HT1080 (cell line): ENCODE measurements around the gene NEUROG1. TPM values are rescaled to one million over a fixed set of nuclear protein-coding genes. Genes with fewer than 3 reads are reported as not detected.
"Not testable (repeated sequence)": the region's sequence is repeated elsewhere in the genome, so short reads cannot be mapped to it uniquely, and the experiment has no call there.

ENCODE experiments used
- DNase-seq: peaks from one replicate; pipeline ENCODE4 v3.0.0-alpha.2; 2015; ENCODE audit warnings: low read depth
- total RNA-seq: library from RNA; depleted of rRNA; stranded (reverse); fragments of >200 nt; shearing (Covaris generic); gene quantifications from 2 replicates; pipeline ENCODE4 v1.2.3, GENCODE V29; 2014; rRNA removed

Gene NEUROG1
- total RNA-seq, 1 experiment from 2014 or later: not detected

DNA sequence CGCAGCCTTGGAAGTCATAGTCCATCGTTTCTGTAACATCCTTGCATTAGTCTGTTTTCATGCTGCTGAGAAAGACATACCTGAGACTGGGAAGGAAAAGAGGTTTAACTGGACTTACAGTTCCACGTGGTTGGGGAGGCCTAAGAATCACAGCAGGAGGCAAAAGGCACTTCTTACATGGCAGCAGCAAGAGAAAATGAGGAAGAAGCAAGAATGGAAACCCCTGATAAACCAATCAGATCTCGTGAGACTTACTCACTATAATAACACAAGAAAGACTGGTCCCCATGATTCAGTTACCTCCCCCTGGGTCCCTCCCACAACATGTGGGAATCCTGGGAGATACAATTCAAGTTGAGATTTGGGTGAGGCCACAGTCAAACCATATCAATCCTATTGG is 40.2 kb downstream of the NEUROG1 start:
- DNase-seq: not testable (repeated sequence)

DNA sequence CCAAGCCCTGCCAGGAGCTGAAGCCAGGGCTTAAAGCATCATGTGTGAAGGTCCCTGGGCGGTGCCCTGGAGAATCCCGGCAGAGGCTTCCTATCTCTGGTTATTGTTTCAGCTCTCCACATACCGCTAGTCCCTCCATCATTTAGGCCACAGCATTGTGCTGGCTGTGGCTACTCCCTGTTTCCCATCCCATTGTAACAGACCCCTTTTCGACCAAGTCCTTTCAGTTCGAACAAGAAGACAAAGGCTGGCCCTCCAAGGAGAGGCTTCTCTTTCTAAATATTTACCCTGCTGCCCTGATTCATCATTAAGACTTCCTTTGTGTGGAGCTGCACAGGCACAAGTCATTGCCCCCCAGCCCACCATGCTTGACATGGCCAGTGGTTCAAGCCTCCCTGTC is 41.6 kb downstream of the NEUROG1 start:
- DNase-seq: no peak

DNA sequence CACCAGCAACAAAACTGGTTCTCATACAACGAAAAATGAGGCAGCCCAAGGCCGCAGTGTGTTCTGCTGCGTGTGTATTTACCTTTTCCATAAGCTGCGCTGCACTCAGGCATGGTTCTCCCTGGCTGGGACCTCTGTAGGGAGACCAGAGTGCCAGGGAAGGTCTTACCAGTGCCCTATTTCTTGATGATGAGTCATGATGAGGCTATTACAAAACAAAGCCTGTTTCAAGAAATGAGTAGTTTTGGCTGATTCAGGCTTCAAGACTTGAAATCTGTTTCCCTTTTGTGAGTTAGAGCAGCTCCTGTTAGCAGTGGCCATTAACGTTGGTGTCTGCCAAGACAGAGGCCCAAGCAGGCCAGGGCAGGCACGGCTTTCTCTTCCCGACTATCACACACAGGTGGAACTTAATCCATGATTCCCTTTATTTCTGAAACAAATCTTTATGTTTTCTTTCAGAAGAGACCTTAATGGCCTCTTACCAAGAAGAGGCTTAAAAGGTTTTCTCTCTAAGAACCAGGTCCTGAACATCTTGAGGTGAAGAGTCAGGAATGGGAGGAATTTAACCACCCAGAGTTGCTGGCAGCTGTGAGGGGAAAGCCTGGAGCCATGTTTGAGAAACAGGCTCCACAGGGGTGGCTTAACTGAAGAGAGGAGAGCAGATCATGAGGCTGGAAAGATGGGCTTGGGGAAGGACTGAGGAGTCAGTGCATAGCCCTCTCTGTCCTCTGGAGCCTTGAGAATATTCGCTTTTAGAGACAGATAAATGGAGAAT is 42.2 kb downstream of the NEUROG1 start:
- DNase-seq: peak; percentile 95

DNA sequence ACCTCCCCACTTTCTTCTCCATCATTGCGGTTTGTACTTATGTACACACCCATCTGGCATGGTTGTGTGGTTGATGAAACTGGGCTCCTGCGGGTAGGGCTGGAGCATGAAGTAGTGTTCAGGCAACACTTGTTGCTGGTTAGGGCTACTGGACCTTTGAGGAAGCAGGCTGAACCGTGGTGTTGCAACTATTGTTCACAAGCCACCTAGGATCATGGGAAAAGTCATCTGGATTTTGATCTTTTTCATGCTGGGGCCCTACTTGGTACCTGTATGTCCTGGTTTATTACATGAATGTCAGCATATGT is 43.5 kb downstream of the NEUROG1 start:
- no peak for DNase-seq

DNA sequence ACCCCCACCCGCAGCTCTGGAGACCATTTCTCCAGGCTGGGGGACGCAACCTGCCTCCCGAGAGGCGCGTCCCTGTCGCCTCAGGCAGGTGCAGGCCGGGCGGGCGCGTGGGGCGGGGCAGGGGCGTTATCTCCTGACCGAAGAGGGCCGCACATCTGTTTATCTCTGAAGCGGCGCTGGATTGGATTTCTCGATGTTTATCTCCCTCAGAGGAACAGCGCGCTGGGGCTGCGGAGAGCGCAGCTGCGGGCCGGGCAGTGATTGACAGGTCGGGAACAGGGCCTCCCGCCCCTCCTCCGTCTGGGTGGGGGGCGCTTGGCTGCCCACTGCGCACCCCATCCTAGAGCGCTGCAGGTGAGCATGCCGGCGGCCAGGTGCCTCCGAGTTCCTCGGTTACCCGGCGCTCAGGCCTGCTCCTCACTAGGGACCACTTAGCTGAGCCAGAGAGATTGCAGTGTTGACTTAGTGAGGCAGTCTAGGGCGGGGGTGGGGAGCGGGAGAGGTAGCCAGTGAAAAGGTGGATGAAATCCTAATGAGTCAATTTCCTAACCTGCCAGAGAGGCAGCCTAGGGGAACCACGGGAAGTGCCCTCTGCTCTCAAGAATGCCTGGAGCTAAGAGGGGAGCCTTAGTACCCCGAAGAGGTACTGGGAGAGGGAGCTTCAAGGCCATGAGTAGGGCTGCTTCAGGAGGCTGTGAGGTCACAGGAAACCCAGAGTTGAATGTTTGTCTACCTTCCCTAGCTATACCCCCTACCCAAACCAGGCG is 44.0 kb downstream of the NEUROG1 start:
- peak; percentile 91 for DNase-seq

DNA sequence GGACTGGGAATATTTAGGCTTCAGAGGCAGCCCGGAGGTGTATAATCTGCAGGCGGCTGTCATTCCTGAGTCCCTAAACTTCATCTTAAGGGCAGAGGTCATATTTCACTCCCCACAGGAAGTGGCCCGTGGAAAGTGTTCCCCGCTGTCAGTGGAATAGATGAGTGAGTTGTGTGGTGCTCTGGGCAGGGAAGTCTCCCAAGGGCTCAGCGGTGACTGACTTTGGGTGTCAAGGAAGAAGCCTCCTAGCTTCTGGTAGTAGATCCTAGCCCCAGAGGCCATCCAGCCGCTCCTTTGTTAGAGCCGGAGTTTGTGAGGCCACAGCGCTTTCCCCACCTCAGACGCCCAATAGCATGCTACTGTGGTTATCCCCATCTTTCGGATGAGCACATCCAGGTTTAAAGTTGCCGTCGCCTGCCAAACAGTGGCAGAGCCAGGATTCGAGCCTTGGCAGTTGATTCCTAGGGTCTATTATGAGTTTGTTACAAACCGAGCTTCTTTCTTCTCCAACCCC is 44.7 kb downstream of the NEUROG1 start:
- DNase-seq: no peak

DNA sequence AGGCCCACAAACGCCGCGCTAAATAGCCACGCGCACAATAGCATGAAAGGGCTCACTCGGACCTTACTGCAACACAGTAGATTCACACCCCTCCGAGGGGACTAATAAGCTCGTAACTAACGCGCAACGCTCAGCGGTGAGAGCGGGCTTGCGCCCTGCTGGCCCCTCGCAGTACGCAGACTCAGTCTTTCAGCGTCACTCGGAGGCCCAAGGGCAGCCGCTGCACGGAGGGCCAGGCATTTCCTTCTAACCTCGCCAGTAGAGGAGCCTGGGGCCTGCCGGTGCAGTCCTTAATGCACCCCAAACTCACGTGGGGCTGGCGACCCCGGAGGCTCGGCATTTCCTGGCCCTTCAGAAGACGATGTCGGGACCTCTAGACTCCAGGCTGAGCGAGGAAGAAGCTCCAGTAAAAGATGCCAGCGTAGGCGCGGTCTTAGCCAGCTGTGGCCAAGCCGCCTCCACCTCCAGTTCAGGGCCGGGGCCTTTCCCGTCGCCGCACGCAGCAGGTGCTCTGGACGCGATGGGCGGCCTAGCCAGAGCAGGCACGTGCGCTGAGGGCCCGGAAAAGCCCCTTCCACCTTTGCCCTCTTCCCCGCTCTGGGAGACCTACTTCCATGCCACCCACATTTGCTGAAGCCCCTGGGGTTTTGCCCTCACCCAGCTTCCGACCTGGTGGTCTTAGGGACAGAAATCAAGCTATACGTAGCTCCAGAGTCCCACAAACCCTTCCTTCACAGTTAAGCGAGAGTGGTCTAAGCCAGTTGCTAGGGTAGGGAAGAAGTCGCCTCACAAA is 45.3 kb downstream of the NEUROG1 start:
- DNase-seq: no peak

DNA sequence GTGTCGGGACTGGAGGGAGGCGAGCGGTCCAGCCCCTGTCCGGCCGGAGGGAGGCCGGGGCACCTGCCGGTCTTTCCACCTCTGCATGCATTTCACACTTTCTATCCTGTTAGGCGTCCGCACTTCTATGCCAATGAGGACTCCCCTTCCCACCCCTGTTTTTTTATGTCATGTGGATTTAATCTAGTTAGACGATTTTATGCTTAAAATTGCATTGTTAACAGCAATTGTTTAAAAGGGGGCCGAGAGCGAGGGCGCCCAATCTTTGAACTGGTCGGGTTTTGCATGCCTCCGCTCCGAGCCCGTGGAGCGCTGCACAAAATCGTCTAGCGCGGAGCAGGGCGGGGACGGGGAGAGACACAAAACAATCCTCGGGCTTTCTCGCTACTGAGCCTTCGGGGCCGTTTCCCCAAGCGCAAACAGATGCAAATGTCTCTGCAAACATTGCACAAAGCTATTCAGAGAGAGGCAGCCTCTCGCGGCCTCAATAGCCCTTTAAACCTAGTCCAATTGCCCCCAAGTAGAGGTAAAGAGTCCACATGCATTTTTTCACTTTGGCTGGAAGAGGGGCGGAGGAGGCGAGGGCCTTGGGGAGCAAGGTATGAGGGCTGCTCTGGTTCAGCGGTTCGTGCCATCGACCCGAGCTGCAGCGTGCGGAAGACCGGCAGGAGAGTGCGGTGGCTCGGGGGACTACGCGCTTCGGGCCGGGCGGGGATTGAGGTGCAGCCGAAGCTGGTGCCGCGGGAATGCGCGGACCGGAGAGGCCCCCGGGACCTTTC is 46.1 kb downstream of the NEUROG1 start:
- no peak for DNase-seq

DNA sequence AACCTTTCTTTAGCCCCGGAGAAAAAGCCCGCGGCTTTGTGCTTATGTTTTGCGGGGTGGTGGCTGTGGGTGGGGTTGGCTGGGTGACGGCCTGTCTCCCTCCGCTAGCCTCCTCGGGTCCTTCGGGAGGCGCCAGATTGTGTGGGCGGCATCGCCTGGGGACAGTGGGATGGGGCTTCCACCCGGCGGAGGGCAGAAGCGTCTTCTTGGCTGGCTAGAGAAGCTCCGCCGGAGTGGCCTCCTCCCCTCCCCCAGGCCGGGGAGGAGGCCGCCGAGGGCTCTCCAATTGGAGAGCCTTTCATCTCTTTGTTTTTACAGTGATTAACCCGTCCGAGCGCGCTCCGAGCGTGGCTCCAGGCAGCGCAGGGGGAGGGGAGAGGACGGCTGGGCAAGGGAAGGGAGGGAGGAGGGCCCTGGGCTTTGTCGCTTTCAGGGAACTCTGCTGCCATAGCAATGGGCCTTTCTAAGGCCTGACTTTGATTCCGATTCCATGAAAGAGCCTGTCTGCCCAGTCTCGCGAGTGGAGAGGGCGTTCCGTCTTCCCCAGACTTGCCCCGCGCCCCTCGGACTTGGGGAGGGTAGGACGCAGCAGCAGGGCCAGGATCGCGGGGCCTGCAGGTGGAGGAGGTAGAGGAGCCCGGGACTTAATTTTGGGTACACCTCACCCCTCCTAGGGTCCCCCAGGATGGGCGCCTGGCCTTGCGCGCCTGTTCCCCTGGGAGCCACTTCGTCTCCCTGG is 46.9 kb downstream of the NEUROG1 start:
- peak; percentile 83 for DNase-seq

DNA sequence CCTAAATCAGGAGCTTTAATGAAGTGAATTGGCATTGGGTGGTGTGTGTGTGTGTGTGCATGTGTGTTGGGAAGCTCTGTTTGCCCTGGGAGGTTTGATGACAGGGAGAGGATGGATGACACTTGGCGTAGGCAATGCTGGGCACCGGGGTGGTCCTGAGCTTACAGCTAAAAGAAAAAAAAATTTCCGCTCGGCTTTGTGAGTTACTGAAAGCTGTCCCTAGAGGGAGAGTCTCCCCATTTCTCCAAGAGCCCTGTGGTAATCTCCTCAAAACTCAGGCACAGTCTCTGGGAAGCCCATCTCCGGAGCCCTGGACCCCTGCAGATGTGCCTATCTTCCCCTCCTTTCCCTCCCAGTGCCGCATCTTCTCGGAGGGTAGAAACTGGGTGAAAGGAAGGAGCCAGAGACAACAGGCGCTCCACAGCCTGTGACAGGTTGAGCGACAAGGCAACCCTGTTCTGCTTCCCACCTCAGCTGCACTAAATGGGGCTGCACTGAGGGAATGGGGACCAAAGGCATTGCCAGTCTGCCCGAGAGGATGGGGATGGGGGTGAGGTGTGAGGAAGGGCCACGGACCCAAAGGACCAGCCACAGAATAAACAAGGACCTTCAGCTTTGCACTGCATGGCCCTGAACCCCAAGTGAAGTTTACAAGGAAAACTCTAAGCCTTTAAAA is 47.8 kb downstream of the NEUROG1 start:
- DNase-seq: no peak

DNA sequence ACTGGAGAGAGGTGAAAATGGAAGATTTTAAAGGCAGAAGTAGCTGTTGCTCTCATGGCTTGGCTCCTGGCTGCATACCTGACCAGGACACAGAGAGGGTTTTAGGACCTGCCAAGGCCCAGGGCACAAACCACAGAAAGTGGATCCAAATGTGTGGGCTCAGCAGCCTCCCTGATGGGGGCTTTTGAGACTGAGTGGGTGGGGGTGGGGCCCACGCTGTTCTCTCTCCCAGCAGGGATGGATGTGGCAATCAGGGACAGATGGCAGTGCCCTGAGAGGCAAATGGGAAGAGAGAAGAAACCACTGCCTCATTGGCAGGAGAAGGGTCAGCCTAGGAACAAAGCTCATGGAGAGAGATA is 48.7 kb downstream of the NEUROG1 start:
- DNase-seq: no peak

DNA sequence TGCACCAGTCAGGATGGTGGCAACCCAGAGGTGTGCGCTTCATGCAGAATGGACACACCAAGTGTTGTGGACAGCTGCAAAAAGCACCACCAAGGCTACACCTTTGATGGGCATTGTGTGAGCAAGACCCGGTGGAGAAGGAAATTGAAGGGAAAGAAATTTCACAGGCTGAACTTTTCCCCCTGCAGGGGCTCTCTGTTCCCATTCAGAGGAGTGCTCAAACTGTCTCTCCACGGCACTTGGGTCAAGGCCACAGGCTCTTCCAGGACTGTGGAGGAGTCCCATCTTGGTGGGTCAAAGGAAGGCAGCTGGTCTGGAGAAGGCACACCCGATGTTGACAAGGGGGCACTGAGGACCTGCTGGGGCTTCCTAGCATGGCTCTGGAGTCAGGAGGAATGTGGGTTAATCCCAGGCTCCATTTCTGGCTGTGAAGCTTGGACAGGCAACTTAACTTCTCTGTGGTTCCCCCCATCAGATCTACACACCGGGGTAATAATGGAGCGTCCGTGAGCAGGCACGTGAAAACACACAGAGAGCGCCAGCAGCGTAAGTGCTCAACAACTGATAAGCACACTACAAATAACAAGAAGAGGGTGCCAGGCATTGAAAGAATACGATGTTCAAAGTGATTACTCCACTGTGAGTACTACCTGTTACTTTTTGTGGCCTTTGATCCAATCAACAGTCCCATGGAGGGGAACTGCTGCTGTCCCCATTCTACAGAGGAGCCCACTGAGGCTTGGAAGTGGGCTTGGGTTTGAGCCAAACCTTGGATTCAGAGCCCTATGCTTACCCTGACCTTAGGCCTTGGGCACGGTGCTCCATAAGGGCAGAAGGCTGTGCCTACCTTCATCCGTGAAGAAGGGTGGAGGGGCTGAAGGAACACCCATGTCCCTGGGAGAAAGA is 49.4 kb downstream of the NEUROG1 start:
- DNase-seq: no peak

DNA sequence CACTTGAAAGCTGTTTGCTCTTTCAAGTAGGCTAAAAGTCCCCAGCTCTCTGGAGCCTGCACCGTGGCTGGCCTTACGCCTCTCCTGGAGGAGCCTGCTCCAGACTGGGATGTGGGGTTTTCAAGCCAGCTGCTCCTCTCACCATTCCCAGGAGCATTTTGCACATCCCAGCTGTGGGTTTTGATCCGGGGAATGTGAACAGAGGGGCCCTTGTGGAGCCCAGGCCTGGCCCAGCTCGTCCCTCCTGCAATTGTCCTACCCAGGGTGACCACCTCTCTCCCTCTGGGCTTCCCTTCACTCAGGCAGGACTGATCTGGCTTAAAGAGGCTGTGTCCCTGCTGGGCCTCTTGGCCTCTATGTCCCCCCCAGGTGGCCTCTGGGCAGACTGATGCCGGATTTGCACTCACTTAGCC is 51.1 kb downstream of the NEUROG1 start:
- DNase-seq: no peak

Other genes starting within 250 kb of the NEUROG1 start
- 311 and 355 TPM in 2 replicates for gene MACROH2A1, start 136.7 kb downstream of the NEUROG1 start, total RNA-seq
- gene DCANP1, start 88.6 kb downstream of the NEUROG1 start, total RNA-seq: not detected in 2 replicates
- not detected in 2 replicates for gene TIFAB, start 83.6 kb downstream of the NEUROG1 start, total RNA-seq
- not detected in 2 replicates for gene CXCL14, start 43.0 kb upstream of the NEUROG1 start, total RNA-seq